Transverse colon (tissue), 4 donors: Measurements from ENCODE around the gene BOK. TPM values are rescaled to one million over a fixed set of nuclear protein-coding genes. Genes with fewer than 3 reads are reported as not detected.

Experiments used
- DNase-seq: peaks from one replicate; pipeline ENCODE4 v3.0.0-alpha.2; 2019
- H3K27ac ChIP-seq, 4 donors: fragments of 200-600 bp; sonication (generic); 2 replicates each; pipeline ENCODE4 v1.5.1; 2016 to 2018; ENCODE audit warnings: inconsistent platforms in 4 of 4
- H3K27me3 ChIP-seq: fragments of 200-600 bp; sonication (generic); 2 replicates; pipeline ENCODE4 v1.5.1; 2017; ENCODE audit warnings: inconsistent platforms
- H3K36me3 ChIP-seq, 4 donors: fragments of 200-600 bp; sonication (generic); 2 replicates each; pipeline ENCODE4 v1.5.1; 2017 to 2019; ENCODE audit warnings: inconsistent platforms in 4 of 4
- H3K4me1 ChIP-seq, 4 donors: fragments of 200-600 bp; sonication (generic); 2 replicates each; pipeline ENCODE4 v1.5.1; 2017 to 2020; ENCODE audit warnings: inconsistent platforms in 4 of 4
- H3K4me3 ChIP-seq, 4 donors: fragments of 200-600 bp; sonication (generic); 1 replicate in 1 of 4; 2 replicates in 3 of 4; pipeline versions ENCODE4 v1.5.1 to v1.6.1; 2017 to 2019; ENCODE audit warnings: inconsistent platforms in 4 of 4
- H3K9me3 ChIP-seq, 2 donors: fragments of 200-600 bp; sonication (generic); 2 replicates each; pipeline ENCODE4 v1.5.1; 2017 to 2019; ENCODE audit warnings: inconsistent platforms in 2 of 2
- CTCF ChIP-seq, 5 experiments: fragments of 200-600 bp in 3 of 5; fragments of 450-650 bp in 2 of 5; sonication (generic) in 3 of 5; IDR thresholded peaks; 1 replicate in 2 of 5; 2 replicates in 3 of 5; pipeline ENCODE4 v1.5.1; 2016 to 2017; ENCODE audit warnings: antibody characterized with exemption in 5 of 5, inconsistent platforms in 3 of 5, mild to moderate bottlenecking in 2 of 5, moderate library complexity in 1 of 5
- EP300 ChIP-seq: sonication (generic); formaldehyde crosslinking; IDR thresholded peaks from one replicate; pipeline ENCODE4 v1.6.1; 2017; ENCODE audit warnings: antibody characterized with exemption, low read depth
- POLR2A ChIP-seq: fragments of 450-650 bp; IDR thresholded peaks from one replicate; pipeline ENCODE4 v1.6.1; 2016; ENCODE audit warnings: antibody characterized with exemption, mild to moderate bottlenecking, moderate library complexity
- POLR2AphosphoS5 ChIP-seq, 3 donors: sonication (generic); formaldehyde crosslinking; IDR thresholded peaks; one replicate each; pipeline ENCODE4 v1.6.1; 2016; ENCODE audit warnings: antibody characterized with exemption in 3 of 3
- WGBS, 2 donors: methylation state at CpG; one replicate each; pipeline ENCODE4 v1.1.5; 2018; ENCODE audit warnings: low coverage in 1 of 2; 5-methylcytosine and 5-hydroxymethylcytosine counted together
- in situ Hi-C, 4 donors: fragments of 200-750 bp; cut with MboI; loops; one replicate each; pipeline versions ENCODE4 v1.15.0 to v1.15.1; 2017; ENCODE audit warnings: low sequenced_read_pairs in 3 of 4, low pct_ligation_motif_present in 1 of 4, low pct_unique_long_range_greater_than_20kb in 1 of 4
- intact Hi-C: fragments of 100-400 bp; cut with DNase I; formaldehyde crosslinking; loops from one replicate; pipeline ENCODE4 v1.15.1; 2023; ENCODE audit warnings: low total_unique reads
- total RNA-seq, 4 donors: library from RNA; depleted of rRNA; stranded (reverse); fragments of >200 nt; gene quantifications; one replicate each; pipeline ENCODE4 v1.1.0, GENCODE V29; 2016

The BOK gene
- total RNA-seq, 4 donors from 2014 or later: 21.0 to 84.2 (median 24.4) TPM

DNA sequence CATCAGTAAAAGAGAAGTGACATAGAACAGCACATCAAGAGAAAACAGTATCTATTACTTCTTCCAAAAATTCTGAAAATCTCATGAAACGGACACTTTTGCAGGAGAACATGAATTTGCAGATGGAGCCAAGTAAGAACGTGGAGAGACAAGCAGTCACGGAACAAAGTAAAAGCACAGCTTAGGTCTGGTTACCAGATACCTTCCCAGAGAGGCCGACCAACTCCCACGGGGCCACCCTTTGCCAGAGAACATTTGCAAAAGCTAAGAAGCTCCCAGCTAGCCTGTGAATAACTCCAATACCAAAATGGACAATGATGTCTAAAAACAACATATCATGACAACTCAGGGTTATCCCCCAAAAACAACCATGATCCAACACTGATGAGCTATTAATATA, 39.5 kb downstream of the BOK start:
- intact Hi-C loops: no loop called here
- Histone ChIP-seq H3K27ac (no peak overlapping the region), H3K4me1 (no peaks in the 10 kb centered on the region), H3K36me3 (peaks cover 0 to 44% (median 9%) of the 10 kb centered on the region in 4 donors), H3K4me3 (no peak overlapping the region), H3K27me3 (no peaks in the 10 kb centered on the region), H3K9me3 (no peaks in the 10 kb centered on the region)
- in situ Hi-C loops: no loop called here
- TF ChIP-seq EP300: no peak
- TF ChIP-seq POLR2A: no peak
- no peak for TF ChIP-seq POLR2AphosphoS5 (IDR thresholded peaks at IDR 0.05)
- no peak for TF ChIP-seq CTCF (IDR thresholded peaks at IDR 0.05)
- no peak for DNase-seq
- WGBS, 2 donors: 53 to 70% methylated on average over 4 to 5 of the region's 5 CpGs

DNA sequence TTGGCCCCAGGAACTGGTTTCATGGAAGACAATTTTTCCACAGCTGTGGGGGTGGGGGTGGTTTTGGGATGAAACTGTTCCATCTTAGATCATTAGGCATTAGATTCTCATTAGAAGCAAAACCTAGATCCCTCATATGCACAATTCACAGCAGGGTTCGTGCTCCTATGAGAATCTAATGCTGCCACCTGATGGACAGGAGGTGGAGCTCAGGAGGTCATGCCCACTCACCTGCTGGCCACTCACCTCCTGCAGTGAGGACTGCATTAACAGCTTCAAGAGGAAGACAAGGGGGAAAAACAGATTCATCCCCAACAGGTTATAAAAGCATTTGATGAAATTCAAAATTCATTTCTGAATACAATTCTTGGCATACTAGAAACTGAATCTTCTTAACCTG, 39.9 kb downstream of the BOK start:
- DNase-seq: no peak
- intact Hi-C loops (no loop called here), in situ Hi-C loops (no loop called here)

GRCh38 chr2:241599615-241600014, 41.1 kb downstream of the BOK start:
- Histone ChIP-seq H3K27ac (no peak overlapping the region), H3K36me3 (peaks cover 0 to 51% (median 7%) of the 10 kb centered on the region in 4 donors), H3K4me3 (no peak overlapping the region), H3K27me3 (no peaks in the 10 kb centered on the region), H3K4me1 (no peaks in the 10 kb centered on the region), H3K9me3 (no peaks in the 10 kb centered on the region)
- intact Hi-C loops: no loop called here
- 79 to 85% methylated on average over 6 of the region's 6 CpGs for WGBS, 2 donors
- in situ Hi-C loops: no loop called here
- DNase-seq: no peak
- TF ChIP-seq POLR2A (no peak), EP300 (no peak), CTCF (IDR thresholded peaks at IDR 0.05) (no peak), POLR2AphosphoS5 (IDR thresholded peaks at IDR 0.05) (no peak)

More for the DNA sequence above, 39.9 kb downstream of the BOK start:
- H3K9me3 ChIP-seq: no peaks in the 10 kb centered on the region
- TF ChIP-seq CTCF (IDR thresholded peaks at IDR 0.05) (peak in 2 of 5 experiments; percentile 18), POLR2A (no peak), POLR2AphosphoS5 (IDR thresholded peaks at IDR 0.05) (no peak)
- WGBS, 2 donors: 91% methylated on average over 1 of the region's 1 CpG; no CpG with 5 or more reads in 1 of the 2 donors
- no peaks in the 10 kb centered on the region for H3K4me1 ChIP-seq
- H3K4me3 ChIP-seq: no peak overlapping the region
- no peaks in the 10 kb centered on the region for H3K27me3 ChIP-seq
- H3K36me3 ChIP-seq: peaks cover 0 to 46% (median 9%) of the 10 kb centered on the region in 4 donors
- H3K27ac ChIP-seq: no peak overlapping the region

DNA sequence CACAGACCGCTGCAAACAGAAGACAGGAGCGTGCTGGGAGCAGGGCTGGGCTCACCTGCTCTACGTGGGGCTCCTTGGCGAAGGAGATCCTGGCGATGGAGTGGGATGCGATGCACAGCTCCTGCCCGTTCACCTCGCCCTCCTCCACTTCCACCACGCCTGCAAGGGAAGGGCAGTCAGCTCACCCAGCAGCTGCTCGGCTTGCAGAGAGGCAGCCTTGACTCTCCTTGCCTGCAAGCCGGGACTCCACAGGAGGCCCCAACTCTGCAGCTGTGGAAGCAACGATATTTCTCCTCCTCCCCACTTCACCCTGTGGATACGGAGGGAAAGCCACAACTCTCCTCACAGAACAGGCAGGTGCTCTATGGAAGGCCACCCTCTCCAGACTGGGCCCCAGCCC, 43.3 kb downstream of the BOK start:
- in situ Hi-C loops: no loop called here
- Histone ChIP-seq H3K27me3 (no peaks in the 10 kb centered on the region), H3K36me3 (peaks cover 0 to 60% (median 9%) of the 10 kb centered on the region in 4 donors), H3K4me3 (no peak overlapping the region), H3K4me1 (no peaks in the 10 kb centered on the region), H3K27ac (no peak overlapping the region), H3K9me3 (no peaks in the 10 kb centered on the region)
- intact Hi-C loops: no loop called here
- 93% methylated on average over 13 of the region's 13 CpGs; no CpG with 5 or more reads in 1 of the 2 donors for WGBS, 2 donors
- DNase-seq: no peak
- TF ChIP-seq POLR2AphosphoS5 (IDR thresholded peaks at IDR 0.05) (no peak), EP300 (no peak), CTCF (IDR thresholded peaks at IDR 0.05) (no peak), POLR2A (no peak)
